Eye (tissue), 1 donor: Measurements from ENCODE around the gene CDC5L.

ENCODE experiments used
- DNase-seq: peaks from one replicate; pipeline ENCODE4 v3.0.0-alpha.2; 2015

The CDC5L gene

DNA sequence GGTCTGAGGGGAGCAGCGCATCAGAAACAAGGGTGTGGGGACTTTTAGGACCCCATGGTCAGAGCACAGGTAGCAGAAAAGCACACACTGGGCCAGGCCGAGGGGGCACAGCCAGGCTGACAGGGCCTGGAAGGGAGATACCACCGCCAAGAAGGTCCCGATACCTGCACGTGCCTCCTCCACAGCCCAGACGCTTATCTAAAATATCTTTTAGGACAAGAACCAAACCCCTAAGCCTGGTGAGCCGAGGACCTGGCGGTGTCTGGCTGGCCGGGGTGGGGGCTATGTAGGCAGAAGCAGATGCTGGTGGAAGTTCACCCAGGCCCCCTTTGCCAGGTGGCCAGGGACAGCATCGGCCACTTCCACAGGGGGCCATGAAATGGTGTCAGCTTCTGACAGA is 89.3 kb downstream of the CDC5L start:
- DNase-seq = no peak

DNA sequence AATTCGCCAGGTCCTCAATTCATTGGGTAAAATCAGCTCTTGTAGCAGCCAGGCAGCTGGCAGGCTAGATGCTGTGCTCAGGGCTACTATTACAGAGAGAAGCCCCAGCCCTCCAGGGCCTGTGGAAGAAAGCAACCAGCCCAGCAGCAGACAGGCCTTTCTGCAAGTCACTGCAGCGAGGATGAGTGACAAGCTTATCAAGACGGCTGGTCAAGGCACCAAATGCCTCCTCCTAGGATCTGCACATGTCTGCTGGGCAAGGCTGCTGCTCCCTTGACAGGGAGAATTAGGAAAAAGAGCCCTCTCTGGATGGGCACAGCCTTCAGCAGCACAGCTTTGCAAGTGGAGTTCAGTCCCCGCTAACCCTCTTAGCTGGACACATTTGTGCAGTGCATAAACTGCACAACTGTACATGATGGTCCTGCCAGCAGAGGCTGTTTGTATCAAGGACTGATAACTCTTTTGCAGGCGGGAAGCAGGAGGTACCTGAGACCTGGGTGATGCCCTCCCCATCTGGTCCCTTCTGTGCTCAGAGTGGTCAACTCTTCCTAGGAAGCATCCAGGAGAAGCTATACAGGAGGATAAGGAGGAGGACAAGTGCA is 89.9 kb downstream of the CDC5L start:
- DNase-seq = no peak

DNA sequence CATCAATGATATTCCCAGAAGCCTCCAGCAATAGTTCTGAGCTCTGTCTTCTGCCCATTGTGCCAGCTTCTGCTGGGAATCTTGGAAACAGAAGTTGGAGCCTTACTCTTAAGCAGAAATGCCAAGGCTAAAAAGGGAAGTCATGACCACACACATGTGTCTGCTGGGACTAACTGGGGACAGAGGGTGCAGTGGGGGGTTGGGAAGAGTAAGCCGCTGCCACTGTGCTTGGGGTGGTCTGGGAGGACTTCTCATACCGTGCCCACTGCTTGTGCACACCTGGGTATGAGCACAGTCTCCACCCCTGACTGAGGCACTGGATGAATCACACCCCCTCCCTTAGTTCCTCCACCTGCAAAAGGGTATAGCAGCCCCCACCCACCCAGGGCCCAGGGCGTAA is 90.7 kb downstream of the CDC5L start:
- DNase-seq = no peak

DNA sequence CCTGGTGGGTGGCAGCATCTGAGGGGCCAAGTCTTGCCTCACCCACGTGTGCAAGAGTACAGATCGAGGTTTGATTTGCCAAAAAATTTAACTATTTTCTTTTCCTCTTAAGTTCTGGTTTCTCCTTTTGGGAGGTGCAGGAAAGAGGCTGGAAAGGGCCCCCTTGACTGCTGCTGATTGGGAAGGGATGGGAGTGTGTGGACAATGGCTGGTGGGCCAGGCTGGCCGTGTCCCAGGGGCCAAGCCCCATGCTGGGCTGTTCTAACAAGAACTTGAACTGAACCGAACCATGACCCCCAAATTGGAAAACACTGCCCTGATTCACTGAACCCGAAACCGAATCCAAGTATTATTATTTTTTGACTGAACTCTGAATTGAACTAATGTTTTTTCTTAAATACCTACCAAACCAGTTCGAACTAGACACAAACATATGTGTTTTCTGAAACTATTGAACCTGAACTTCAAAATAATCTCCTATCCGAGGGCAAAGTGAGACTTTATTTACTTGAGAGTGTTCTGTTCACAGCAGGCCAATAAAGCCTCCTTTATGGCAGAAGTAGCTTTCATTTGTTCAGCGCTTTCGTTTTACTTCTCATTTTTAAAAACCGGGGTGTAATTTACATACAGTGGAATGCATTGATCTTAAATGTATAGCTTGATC is 91.2 kb downstream of the CDC5L start:
- no peak for DNase-seq

DNA sequence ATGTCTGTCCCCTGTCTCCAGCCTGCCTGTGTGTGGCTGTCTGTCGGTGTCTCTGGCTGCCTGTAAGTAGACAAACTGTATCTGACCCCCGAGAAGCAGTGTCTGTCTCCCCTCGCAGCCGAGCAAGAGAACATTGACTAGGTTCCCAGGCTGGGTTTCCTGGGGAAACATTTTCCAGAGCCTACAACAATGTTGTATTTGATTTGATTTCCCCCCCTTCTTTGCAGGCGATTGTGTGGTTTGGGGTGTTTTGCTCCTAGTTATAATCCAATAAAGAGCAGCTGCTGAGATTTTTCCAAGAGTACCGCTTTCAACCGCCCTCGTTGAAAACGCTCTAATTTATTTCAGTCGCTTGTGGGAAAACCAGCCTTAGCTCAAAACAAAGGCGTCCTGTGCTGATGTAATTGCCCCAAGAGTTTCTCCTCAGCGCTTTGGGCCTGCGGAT is 92.6 kb downstream of the CDC5L start:
- DNase-seq = peak; percentile 56

DNA sequence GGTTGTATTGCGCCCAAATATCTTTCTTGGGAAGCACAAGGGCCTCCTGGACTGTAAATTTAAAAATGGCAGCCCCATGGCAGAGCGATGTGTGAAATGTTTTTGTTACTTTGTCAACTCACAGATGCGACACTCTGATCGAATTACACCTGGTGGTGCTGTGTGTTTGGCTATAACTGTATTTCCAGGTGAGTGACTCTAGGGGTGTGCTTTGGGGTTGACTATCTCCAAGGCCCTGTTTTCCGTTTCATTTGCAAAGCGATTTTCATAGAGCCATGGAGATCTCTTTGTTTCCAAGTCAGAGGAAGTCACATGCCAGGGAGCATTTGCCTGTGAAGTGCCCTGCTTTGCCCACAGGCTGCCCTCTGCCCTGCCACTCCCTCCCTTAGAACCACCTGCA is 93.5 kb downstream of the CDC5L start:
- DNase-seq = no peak

DNA sequence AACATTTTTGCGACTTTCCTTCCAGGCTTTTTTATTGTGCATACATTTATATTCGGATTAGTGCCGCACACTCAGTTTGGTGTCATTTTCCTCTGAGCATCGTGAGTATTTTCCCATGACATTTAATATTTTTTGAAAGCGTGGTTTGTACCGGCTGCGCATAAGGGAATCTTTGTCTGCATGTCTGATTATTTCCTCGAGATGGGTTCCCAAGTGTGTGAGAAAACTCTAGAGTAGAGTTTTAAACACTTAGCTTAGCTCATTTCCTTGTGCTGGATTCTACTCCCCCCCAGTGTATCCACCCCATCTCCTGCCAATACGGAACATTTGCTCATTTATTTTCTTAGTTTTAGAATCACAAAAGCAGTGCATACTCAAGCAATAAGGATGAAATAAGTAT is 94.3 kb downstream of the CDC5L start:
- DNase-seq = no peak

DNA sequence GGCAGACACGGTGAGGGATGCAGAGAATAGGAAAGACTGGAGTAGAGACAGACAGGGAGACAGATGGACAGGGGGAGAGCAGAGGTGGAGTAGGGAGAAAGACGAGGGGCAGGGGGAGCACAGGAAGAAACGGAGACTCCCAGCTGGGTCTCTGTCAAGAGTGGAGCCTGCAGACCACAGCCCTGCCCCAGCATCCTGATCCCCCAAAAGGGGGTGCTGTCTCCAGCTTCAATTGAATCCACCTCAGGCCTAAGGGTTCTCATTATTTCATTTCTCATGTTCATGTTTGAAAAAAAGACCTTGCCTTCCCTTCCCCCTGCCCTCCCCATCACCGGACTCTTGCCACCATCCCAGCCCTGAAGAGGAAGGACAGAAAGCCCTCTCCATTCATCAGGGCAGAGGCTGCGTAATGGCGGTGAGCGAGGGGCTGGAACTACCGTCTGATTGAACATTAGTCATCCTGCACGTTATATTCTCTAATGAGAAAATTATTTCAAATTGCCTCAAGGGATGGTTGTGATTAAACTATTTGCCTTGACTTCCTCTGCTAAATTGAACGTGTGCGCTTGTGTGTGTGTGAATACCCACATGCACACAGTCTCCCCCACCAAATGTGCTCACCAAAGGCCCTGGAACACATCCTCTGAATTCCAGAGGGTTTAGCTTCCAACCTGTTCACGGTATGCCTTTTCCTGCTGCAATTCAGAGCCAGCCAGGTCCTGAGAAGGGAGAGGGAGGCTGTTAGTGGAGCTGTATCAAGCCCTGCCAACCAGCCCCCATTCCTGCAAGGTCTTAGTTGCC is 98.3 kb downstream of the CDC5L start:
- DNase-seq = no peak

DNA sequence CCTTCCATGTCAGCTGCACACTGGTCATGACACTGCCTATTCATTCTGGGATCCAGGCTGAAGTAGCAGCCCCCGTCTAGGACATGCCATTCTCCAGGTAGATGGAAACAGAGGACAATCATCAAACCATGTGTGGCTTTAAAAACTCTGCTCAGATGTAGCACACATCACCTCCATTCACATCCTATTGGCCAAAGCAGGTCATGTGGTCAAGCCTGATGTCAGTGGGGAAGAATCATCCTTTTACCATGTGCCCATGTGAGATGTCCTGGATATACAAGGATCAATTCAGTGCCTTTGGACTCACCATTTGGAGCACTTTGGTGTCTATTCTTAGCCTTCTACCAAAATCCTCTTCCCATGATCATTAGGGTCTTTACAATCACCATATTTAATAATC is 99.5 kb downstream of the CDC5L start:
- DNase-seq = no peak

DNA sequence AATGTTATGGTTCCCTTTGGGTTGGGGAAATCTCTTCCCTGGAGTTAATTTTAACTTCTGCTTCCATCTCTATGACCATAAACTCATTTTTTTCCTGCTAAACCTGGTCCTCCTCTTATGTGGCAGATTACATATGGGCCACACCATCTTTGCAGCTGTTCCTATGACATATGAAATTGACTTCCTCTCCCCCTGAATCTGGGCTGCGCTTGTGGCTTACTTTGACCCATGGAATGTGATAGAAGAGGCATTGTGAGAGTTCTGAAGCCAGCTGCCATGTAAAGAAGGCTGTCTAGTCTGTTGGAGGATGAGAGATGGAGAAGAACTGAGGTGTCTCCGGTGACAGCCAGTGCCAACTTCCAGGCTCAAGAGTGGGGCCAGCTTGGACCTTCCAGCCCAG is 100.1 kb downstream of the CDC5L start:
- DNase-seq = no peak

DNA sequence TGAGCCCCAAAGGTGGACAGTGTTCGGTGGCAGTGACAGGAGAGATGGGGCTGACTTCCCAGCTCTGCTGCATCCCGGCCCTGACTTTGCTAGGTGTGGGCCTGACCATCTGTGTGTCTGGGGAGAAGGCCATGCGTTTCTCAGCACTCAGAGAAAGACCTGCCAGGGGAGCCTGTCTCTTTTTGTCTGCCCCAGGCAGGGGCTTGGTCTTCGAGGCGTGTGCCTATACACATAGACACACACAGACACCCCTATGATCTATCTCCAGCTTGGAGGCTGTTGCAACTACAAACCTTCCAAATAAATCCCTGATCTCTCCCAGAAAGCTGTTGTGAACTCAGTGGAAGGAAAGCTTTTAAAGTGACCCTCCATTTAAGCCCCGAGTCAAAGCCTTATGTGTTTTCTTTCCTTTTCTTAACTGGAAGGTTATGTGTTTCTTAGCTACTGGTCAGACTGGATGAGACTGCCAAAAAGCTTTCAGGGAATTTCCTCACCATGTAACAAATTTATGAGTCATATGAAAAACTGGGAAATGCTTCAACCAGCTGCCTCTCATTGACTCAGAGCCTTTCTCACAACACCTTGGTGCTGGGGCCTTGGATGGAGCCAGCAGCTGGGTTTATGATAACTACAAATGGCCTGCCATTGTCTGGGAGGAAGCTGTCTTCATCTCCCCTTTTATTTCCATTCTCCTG is 102.6 kb downstream of the CDC5L start:
- peak; percentile 47 for DNase-seq

DNA sequence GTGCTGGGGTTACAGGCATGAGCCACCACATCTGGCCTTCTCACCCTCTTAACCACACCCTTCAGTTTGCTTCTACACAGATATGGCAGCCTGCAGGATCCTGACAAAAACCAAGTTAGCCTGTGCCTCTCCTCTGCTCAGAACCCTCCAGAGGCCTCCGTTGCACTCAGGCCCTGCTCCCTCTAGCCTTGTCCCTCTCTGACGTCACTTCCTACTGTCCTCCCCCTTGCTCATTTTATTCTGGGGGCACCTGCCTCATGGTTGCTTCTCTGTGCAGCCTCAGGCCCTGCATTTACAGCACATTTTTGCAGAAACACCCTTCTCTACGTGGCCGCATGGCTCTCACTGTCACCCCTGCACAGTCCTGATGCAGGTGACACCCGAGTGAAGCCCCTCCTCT is 105.6 kb downstream of the CDC5L start:
- no peak for DNase-seq

DNA sequence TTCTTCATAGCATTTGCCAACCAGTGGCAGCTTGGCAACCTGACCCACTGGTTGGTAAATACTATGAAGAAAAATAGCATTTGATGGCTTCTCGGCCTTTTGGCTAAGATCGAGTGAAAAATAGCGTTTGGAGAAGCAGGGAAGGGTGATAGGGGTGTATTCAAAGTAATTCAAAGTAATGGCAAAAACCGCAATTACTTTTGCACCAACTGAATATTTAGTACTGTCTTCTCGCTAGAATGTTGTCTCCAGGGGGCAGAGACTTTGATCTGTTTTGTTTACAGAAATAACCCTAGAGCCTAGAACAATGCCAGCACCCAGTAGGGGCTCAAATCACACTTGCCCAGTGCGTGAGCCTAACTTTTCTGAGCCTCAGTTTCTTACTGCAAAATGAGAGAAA is 106.1 kb downstream of the CDC5L start:
- DNase-seq = no peak

DNA sequence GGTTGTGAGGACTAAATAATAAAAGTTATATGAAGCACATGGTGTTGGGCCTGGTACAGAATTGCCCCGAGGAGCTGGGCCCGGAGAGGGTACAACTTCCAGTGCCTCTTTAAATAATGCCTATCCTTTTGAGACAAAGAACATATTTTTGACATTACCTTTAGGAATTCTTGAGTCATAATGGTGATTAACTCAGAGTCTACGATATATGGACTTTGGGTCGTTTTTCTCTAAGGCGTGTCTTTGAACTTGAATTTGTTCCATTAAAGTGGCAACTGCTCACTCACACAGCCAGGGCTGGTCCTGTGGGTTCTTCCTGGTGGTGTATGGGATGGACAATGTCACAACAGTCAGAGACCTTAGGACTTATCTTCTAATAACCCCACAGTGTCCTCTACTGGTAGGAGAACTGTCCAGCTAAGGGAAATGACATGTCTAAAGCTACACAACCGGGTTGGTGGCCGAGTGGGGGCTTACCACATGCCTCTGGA is 106.5 kb downstream of the CDC5L start:
- no peak for DNase-seq

DNA sequence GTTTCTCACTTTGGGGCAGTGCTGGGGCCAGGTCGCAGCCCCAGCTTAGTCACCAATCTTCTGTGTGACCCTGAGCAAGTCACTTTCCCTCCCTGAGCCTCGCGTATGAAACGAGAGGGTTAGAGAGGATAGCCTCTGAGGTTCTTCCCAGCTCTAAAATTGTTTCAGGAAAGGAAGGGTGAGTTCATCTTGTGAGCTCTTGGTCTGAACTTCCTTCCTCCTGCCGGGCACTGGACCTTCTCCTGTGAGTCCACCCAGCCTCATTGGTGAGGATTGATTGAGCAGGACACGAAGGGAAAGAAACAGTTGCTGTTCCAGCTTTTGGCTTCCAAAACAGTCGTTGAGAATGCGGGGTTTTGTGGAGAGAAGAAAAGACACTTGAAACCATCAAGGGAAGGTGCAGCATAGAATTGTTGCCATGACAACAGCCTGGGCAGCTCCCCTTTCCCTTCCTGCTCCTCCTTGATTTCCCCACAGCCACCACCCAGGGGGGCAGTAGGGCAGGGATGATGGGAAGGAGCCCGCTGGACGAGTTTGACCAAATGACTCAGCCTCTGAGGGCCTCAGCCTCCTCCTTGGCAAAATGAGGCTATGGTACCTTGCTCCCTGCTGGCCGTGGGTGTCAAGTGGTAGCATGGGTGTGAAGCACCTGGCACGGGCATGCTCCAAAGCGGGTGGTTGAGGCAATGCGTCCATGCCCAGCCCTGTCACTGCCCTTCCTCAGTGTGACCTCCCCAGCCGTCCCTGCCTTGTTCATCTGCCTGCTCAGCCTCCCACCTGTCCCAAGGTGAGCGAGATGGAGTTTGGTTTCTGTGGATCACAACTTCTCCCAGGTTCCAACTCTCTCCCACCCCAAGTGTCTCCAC is 107.8 kb downstream of the CDC5L start:
- DNase-seq = no peak

DNA sequence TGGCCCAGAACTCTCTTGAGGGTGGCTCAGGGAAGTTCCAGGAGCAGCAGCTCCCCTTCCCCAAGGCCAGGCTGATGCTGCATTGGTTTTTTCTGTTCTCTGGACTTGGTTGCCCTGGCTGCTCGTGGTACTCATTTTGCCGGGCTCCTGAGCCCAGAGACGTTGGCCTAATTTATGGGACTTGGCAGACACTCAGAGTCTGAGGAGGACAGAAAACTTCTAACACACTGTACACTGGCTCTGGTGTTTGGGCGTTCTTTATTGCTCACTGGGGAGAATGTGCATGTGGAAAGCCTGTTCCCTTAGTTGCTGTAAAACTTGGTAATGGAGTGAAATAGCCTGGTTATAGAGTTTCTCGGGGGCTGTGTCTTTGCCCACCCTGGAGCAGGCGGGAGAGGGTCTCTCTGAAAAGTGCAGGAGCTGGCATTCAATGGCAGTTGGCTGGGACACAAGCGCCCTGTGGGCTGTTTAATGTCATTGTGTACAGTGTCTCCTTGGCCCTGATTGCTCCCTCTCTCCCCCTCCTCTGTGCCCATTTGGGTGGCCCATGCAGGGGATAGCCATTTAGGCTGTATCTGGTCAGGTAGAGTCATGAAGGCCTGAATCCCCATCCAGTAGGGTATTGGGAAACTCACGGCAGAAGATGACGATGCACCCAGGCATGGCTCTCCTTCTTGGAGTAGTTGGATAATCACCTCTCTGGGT is 109.3 kb downstream of the CDC5L start:
- DNase-seq = no peak

DNA sequence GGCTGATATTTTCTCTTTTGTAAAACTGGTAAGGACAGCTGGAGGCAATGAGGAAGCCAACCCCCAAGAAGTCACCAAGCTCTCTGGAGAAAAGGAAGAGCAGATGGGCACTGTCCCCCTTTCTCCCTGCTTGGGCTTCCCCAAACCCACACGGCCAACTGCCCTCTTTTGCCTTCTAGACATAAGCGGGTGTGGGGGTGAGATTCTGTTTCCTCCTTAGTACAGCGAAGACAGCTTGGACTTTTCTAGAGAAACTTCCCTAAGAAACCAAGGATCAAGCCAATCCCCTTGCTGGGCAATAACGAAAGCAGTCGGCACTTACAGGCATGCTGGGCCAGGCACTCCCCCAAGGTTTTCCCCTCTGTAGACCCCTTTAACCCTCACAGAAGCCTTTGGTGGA is 110.3 kb downstream of the CDC5L start:
- no peak for DNase-seq

DNA sequence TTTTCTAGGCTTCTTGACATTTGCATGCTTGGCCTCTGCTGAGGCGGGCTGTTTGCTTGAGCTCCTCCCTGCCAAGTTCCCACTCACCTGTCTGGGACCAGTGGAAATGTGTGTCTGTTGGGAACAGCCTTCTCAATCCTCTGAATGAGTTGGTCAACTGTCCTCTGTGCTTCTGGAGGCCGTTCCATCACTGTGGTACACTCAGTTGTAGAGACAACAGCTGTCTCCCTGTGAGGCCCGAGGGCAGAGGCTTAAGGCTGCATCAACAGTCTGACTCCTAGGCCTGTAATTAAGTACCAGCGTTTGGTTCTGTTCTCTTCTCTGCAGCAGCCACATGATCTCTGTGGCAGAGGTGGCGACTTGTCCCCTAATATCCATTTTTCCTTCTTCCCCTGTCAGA is 110.9 kb downstream of the CDC5L start:
- DNase-seq = no peak

DNA sequence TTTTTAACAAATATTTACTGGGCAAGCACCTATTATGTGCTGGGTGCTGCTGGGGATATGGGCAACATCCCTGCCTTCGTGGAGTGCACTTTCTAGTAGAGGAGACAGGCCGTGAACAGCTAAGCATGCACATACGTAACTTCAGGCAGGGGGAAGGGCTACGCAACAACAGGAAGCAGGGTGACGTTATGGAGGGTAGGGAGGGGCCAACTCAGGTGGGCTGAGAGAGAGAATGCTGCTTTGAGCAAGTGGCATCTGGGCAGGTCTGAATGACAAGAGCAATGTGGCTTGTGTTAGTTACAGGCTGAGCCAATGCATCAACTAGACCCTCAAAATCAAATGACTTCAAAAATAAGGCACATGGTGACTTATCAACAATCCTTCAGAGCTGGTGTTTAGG is 112.1 kb downstream of the CDC5L start:
- DNase-seq = no peak
